ENCODE data around the gene ITPA.

DNA sequence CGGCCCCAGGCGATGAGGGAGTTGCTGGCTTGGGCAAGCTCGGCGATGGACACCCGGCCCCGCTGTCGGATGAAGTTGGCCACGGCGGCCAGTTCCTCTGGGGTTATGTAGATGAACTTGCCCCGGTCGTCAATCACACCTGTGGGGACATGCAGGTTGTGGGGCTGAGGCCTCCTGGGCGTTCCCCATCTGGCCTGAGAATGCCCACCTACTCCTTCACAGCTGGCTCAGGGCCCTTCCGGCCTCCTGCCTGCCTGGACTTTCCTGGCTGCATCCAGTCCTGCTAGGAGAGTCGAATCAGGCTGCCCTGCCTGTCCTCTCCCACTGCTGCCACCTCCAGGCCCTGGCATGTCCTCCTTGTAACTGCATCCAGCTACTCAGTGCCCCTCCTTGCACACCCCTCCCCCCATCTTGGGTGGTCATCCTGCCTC lies 18.6 kb upstream of the ITPA start:
- TF ChIP-seq YY1 (IDR thresholded peaks at IDR 0.05; ENCODE audit: insufficient read depth, insufficient read length) (no peak), SUZ12 (IDR thresholded peaks at IDR 0.05; ENCODE audit: extremely low read depth, insufficient read depth, insufficient read length) (no peak)
